Erythroblast (primary cell): ENCODE data around the gene PRKAB1.

Source experiments
- GATA1 ChIP-seq: IDR thresholded peaks from 2 replicates; pipeline ENCODE4 v1.6.1; 2011; ENCODE audit warnings: low read depth, mild to moderate bottlenecking, control low read depth, low read length, moderate library complexity
- POLR2A ChIP-seq: IDR thresholded peaks from 2 replicates; pipeline ENCODE4 v1.6.1; 2011; ENCODE audit warnings: mild to moderate bottlenecking, low read length

- no peak for TF ChIP-seq POLR2A
- TF ChIP-seq GATA1: no peak
Measured at GRCh38 chr12:119728444-119728745, 60.5 kb downstream of the PRKAB1 start.
